Lower leg skin (tissue), 3 donors: ENCODE results near the gene BCL2L13.

Source experiments
- POLR2A ChIP-seq, 2 donors: fragments of 450-650 bp; IDR thresholded peaks; one replicate each; pipeline ENCODE4 v1.6.1; 2016 to 2017; ENCODE audit warnings: antibody characterized with exemption in 2 of 2, mild to moderate bottlenecking in 1 of 2, moderate library complexity in 1 of 2
- TF ChIP-seq, protein P1 (sequence below), 3 donors: fragments of 450-650 bp; IDR thresholded peaks; one replicate each; pipeline ENCODE4 v1.5.1; 2016; ENCODE audit warnings: antibody characterized with exemption in 3 of 3, mild to moderate bottlenecking in 3 of 3, moderate library complexity in 2 of 3

DNA sequence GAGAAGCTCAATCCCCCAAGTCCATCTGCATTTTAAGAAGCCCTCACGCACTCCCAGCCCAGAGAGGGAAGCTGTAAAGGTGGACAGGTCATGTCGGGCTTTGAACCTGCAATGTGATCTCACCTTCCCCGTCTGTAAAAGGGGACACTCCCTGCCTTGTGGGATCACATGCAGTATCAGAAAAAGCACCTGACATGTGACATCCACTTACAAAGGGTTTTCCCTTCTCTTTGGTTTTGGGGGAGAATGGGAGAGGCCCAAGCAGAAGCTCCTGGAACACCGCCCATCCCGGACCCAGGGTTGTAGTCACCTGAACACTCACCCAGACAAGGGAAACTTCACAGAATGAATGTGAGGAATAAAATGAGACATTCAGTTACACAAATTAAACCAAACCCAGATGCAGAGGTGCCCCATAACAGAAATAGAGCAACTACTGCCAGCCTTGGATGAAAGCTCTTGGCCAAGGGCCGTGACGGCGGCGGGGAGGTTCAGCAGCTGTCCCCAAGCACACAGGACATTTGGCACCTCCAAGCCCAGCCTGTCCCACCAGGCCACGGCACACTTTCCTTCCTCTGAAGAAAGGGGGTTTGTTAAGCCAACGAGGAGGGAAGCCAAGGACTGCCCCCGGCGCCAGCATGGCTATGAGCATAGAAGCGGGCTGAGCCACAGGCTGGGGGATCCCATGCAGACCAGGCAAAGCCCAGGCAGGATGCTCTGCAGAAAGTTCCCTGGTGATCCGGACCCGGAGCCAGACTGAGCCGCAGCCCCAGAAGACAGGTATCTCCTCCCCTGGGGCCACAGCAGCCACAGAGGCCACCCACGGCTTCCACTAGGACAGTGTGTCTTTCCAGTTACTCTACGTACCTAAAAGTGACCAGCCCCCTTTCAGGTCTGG is 131.9 kb downstream of the BCL2L13 start:
- TF ChIP-seq, protein P1, sequence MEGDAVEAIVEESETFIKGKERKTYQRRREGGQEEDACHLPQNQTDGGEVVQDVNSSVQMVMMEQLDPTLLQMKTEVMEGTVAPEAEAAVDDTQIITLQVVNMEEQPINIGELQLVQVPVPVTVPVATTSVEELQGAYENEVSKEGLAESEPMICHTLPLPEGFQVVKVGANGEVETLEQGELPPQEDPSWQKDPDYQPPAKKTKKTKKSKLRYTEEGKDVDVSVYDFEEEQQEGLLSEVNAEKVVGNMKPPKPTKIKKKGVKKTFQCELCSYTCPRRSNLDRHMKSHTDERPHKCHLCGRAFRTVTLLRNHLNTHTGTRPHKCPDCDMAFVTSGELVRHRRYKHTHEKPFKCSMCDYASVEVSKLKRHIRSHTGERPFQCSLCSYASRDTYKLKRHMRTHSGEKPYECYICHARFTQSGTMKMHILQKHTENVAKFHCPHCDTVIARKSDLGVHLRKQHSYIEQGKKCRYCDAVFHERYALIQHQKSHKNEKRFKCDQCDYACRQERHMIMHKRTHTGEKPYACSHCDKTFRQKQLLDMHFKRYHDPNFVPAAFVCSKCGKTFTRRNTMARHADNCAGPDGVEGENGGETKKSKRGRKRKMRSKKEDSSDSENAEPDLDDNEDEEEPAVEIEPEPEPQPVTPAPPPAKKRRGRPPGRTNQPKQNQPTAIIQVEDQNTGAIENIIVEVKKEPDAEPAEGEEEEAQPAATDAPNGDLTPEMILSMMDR (IDR thresholded peaks at IDR 0.05), result no peak
- TF ChIP-seq POLR2A (IDR thresholded peaks at IDR 0.05), result no peak
